OCI-LY1 (cell line): ENCODE measurements around the gene ATP9B.

Experiments
- CTCF ChIP-seq: fragments of 200-600 bp; sonication (generic), shearing (Covaris generic); IDR thresholded peaks from 2 replicates; pipeline ENCODE4 v1.5.1; 2017; ENCODE audit warnings: mild to moderate bottlenecking, antibody characterized with exemption, low read length, moderate library complexity, mixed read lengths
- EZH2 ChIP-seq: fragments of 200-600 bp; sonication (generic), shearing (Covaris generic); IDR thresholded peaks from 2 replicates; pipeline ENCODE4 v1.8.0; 2017; ENCODE audit warnings: borderline replicate concordance, mixed run types, mild to moderate bottlenecking, antibody characterized with exemption, low read length, moderate library complexity, mixed read lengths

- TF ChIP-seq CTCF (no peak), EZH2 (no peak)
These were observed 274.5 kb downstream of the ATP9B start for GRCh38 chr18:79343567-79344207.
